WTC11 (cell line): ENCODE results near the gene KRT9. TPM values are rescaled to one million over a fixed set of nuclear protein-coding genes. Genes with fewer than 3 reads are reported as not detected.

ENCODE experiments used
- ATAC-seq: fragments of 200-7000 bp; cut with Tn5 transposase; 2 replicates; pipeline ENCODE4 v1.10.0; 2021; ENCODE audit warnings: mild to moderate bottlenecking, moderate library complexity
- CTCF ChIA-PET: fragments of 300-600 bp; sonication (Branson Sonifier 250); formaldehyde crosslinking; loops from one replicate; lab custom pipeline; 2021; ENCODE audit warnings: antibody characterized with exemption; lab: Charles Lee
- POLR2A ChIA-PET: fragments of 350-600 bp; sonication (Branson Sonifier 250); formaldehyde crosslinking; loops from one replicate; lab custom pipeline; 2021; ENCODE audit warnings: antibody characterized with exemption; lab: Charles Lee
- DNase-seq: peaks from one replicate; pipeline ENCODE4 v3.0.0; 2021; ENCODE audit warnings: low spot score
- H3K27ac Mint-ChIP-seq: 2 replicates; pipeline ENCODE4 v1.8.0; 2021; ENCODE audit warnings: mixed read lengths
- H3K27me3 Mint-ChIP-seq: 2 replicates; pipeline ENCODE4 v1.8.0; 2021; ENCODE audit warnings: low read depth, mild to moderate bottlenecking, moderate library complexity, mixed read lengths
- H3K36me3 Mint-ChIP-seq: 2 replicates; pipeline ENCODE4 v1.8.0; 2021; ENCODE audit warnings: mixed read lengths
- H3K4me1 Mint-ChIP-seq: 2 replicates; pipeline ENCODE4 v1.8.0; 2022; ENCODE audit warnings: mixed read lengths
- H3K4me3 Mint-ChIP-seq: 2 replicates; pipeline ENCODE4 v1.8.0; 2021; ENCODE audit warnings: mild to moderate bottlenecking, moderate library complexity, mixed read lengths
- H3K9me3 Mint-ChIP-seq: 2 replicates; pipeline ENCODE4 v1.8.0; 2021; ENCODE audit warnings: mixed read lengths
- ATF1 ChIP-seq: sonication (generic); formaldehyde crosslinking; IDR thresholded peaks from 2 replicates; pipeline ENCODE4 v1.8.1; 2023; ENCODE audit warnings: mild to moderate bottlenecking, moderate library complexity, missing genetic modification reagents
- CREB1 ChIP-seq: sonication (generic); formaldehyde crosslinking; IDR thresholded peaks from 2 replicates; pipeline ENCODE4 v1.8.0; 2023; ENCODE audit warnings: mild to moderate bottlenecking, missing genetic modification reagents
- ETV6 ChIP-seq: sonication (generic); formaldehyde crosslinking; IDR thresholded peaks from 2 replicates; pipeline ENCODE4 v1.8.1; 2022; ENCODE audit warnings: mild to moderate bottlenecking, missing genetic modification reagents
- FOXJ3 ChIP-seq: sonication (generic); formaldehyde crosslinking; IDR thresholded peaks from 2 replicates; pipeline ENCODE4 v1.9.0; 2021; ENCODE audit warnings: missing genetic modification reagents, mild to moderate bottlenecking, borderline replicate concordance
- GABPB1 ChIP-seq: sonication (generic); formaldehyde crosslinking; IDR thresholded peaks from 2 replicates; pipeline ENCODE4 v1.8.1; 2023; ENCODE audit warnings: mild to moderate bottlenecking, missing genetic modification reagents
- GTF2I ChIP-seq: fragments of 250-450 bp; sonication (Bioruptor Pico); conservative IDR thresholded peaks from 2 replicates; pipeline ENCODE4 v1.4.0; 2021; ENCODE audit warnings: mild to moderate bottlenecking
- JUN ChIP-seq: sonication (generic); formaldehyde crosslinking; IDR thresholded peaks from 2 replicates; pipeline ENCODE4 v1.8.0; 2023; ENCODE audit warnings: mild to moderate bottlenecking, missing genetic modification reagents
- KAT7 ChIP-seq: sonication (generic); formaldehyde crosslinking; IDR thresholded peaks from 2 replicates; pipeline ENCODE4 v1.8.1; 2023; ENCODE audit warnings: missing genetic modification reagents, mild to moderate bottlenecking, borderline replicate concordance
- NR2C2 ChIP-seq: sonication (generic); formaldehyde crosslinking; IDR thresholded peaks from 2 replicates; pipeline ENCODE4 v1.8.0; 2022; ENCODE audit warnings: mild to moderate bottlenecking, missing genetic modification reagents
- RELA ChIP-seq: sonication (generic); formaldehyde crosslinking; IDR thresholded peaks from 2 replicates; pipeline ENCODE4 v1.8.1; 2022; ENCODE audit warnings: missing genetic modification reagents, mild to moderate bottlenecking, borderline replicate concordance
- ZNF671 ChIP-seq: fragments of 250-450 bp; sonication (Bioruptor Pico); IDR thresholded peaks from 2 replicates; pipeline ENCODE4 v1.8.0; 2021; ENCODE audit warnings: mild to moderate bottlenecking
- total RNA-seq: library from RNA; stranded (reverse); gene quantifications from 3 replicates; pipeline ENCODE4 v1.2.3, GENCODE V29; 2021
- TF ChIP-seq, protein P1 (sequence below): sonication (generic); formaldehyde crosslinking; IDR thresholded peaks from 2 replicates; pipeline ENCODE4 v1.8.0; 2022; ENCODE audit warnings: mild to moderate bottlenecking, missing genetic modification reagents
- TF ChIP-seq, protein P2 (sequence below): fragments of 250-450 bp; sonication (Bioruptor Pico); IDR thresholded peaks from 2 replicates; pipeline ENCODE4 v2.1.2; 2022; ENCODE audit warnings: mild to moderate bottlenecking, moderate library complexity
- TF ChIP-seq, protein P3 (sequence below): sonication (generic); formaldehyde crosslinking; IDR thresholded peaks from 2 replicates; pipeline ENCODE4 v1.8.0; 2022; ENCODE audit warnings: mild to moderate bottlenecking, missing genetic modification reagents
- TF ChIP-seq, protein P4 (sequence below): fragments of 250-450 bp; sonication (Bioruptor Pico); IDR thresholded peaks from 2 replicates; pipeline ENCODE4 v1.9.0; 2021; ENCODE audit warnings: mild to moderate bottlenecking
- TF ChIP-seq, protein P5 (sequence below): sonication (generic); formaldehyde crosslinking; IDR thresholded peaks from 2 replicates; pipeline ENCODE4 v1.8.0; 2022; ENCODE audit warnings: mild to moderate bottlenecking, missing genetic modification reagents
- TF ChIP-seq, protein P6 (sequence below): fragments of 250-450 bp; sonication (Bioruptor Pico); IDR thresholded peaks from 2 replicates; pipeline ENCODE4 v1.9.0; 2021; ENCODE audit warnings: mild to moderate bottlenecking
- TF ChIP-seq, protein P7 (sequence below): sonication (generic); formaldehyde crosslinking; IDR thresholded peaks from 2 replicates; pipeline ENCODE4 v1.8.1; 2022; ENCODE audit warnings: low read depth, mild to moderate bottlenecking, moderate library complexity, missing genetic modification reagents, borderline replicate concordance
- TF ChIP-seq, protein P8 (sequence below): sonication (generic); formaldehyde crosslinking; IDR thresholded peaks from 2 replicates; pipeline ENCODE4 v1.8.0; 2023; ENCODE audit warnings: mild to moderate bottlenecking, missing genetic modification reagents

KRT9 gene
- total RNA-seq, 1 experiment from 2014 or later = not detected

DNA sequence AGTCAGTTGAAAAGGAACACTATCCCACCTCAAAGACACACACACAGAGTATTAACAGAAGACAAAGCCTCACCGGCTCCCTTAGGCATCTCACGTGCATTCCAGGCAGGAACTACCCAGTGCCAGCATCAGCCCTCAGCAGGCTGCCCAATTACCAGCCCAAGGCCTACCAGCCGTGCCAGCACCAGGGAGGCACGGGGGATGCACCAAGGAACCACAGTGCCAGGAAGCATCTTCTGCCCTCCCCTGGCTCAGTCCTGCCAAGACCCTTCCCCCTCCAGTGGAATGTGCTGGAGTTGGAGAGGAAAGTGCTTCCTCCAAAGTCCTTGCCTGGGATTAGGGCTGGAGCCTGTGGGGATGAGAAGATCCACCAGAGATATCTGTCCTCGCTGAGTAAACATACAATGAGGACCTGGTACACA, 32.8 kb downstream of the KRT9 start:
- TF ChIP-seq GABPB1 (CRISPR knock-in tag) (no peak), ETV6 (CRISPR knock-in tag) (no peak), GTF2I (CRISPR knock-in tag) (no peak), RELA (CRISPR knock-in tag) (no peak), KAT7 (CRISPR knock-in tag) (no peak), ATF1 (CRISPR knock-in tag) (no peak)
- TF ChIP-seq, protein P1, sequence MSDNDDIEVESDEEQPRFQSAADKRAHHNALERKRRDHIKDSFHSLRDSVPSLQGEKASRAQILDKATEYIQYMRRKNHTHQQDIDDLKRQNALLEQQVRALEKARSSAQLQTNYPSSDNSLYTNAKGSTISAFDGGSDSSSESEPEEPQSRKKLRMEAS = no peak
- TF ChIP-seq, protein P2, sequence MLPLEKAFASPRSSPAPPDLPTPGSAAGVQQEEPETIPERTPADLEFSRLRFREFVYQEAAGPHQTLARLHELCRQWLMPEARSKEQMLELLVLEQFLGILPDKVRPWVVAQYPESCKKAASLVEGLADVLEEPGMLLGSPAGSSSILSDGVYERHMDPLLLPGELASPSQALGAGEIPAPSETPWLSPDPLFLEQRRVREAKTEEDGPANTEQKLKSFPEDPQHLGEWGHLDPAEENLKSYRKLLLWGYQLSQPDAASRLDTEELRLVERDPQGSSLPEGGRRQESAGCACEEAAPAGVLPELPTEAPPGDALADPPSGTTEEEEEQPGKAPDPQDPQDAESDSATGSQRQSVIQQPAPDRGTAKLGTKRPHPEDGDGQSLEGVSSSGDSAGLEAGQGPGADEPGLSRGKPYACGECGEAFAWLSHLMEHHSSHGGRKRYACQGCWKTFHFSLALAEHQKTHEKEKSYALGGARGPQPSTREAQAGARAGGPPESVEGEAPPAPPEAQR (CRISPR knock-in tag) = no peak
- TF ChIP-seq, protein P3, sequence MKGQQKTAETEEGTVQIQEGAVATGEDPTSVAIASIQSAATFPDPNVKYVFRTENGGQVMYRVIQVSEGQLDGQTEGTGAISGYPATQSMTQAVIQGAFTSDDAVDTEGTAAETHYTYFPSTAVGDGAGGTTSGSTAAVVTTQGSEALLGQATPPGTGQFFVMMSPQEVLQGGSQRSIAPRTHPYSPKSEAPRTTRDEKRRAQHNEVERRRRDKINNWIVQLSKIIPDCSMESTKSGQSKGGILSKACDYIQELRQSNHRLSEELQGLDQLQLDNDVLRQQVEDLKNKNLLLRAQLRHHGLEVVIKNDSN = no peak
- TF ChIP-seq, protein P4, sequence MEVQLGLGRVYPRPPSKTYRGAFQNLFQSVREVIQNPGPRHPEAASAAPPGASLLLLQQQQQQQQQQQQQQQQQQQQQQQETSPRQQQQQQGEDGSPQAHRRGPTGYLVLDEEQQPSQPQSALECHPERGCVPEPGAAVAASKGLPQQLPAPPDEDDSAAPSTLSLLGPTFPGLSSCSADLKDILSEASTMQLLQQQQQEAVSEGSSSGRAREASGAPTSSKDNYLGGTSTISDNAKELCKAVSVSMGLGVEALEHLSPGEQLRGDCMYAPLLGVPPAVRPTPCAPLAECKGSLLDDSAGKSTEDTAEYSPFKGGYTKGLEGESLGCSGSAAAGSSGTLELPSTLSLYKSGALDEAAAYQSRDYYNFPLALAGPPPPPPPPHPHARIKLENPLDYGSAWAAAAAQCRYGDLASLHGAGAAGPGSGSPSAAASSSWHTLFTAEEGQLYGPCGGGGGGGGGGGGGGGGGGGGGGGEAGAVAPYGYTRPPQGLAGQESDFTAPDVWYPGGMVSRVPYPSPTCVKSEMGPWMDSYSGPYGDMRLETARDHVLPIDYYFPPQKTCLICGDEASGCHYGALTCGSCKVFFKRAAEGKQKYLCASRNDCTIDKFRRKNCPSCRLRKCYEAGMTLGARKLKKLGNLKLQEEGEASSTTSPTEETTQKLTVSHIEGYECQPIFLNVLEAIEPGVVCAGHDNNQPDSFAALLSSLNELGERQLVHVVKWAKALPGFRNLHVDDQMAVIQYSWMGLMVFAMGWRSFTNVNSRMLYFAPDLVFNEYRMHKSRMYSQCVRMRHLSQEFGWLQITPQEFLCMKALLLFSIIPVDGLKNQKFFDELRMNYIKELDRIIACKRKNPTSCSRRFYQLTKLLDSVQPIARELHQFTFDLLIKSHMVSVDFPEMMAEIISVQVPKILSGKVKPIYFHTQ (CRISPR knock-in tag) = no peak
- TF ChIP-seq, protein P5, sequence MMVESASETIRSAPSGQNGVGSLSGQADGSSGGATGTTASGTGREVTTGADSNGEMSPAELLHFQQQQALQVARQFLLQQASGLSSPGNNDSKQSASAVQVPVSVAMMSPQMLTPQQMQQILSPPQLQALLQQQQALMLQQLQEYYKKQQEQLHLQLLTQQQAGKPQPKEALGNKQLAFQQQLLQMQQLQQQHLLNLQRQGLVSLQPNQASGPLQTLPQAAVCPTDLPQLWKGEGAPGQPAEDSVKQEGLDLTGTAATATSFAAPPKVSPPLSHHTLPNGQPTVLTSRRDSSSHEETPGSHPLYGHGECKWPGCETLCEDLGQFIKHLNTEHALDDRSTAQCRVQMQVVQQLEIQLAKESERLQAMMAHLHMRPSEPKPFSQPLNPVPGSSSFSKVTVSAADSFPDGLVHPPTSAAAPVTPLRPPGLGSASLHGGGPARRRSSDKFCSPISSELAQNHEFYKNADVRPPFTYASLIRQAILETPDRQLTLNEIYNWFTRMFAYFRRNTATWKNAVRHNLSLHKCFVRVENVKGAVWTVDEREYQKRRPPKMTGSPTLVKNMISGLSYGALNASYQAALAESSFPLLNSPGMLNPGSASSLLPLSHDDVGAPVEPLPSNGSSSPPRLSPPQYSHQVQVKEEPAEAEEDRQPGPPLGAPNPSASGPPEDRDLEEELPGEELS (CRISPR knock-in tag) = no peak
- ATAC-seq = peak; percentile 43
- H3K36me3 Mint-ChIP-seq = no peaks in the 10 kb centered on the region
- ChIA-PET CTCF (interaction anchor here (0.5 to 7.4 kb wide), 6 partner anchors 10 to 124 kb away, joined by 3 to 122 read pairs (median 4); partner anchors contain the start of gene KRT19), POLR2A (interaction anchor here (0.5 to 1.1 kb wide), 5 partner anchors 9 to 912 kb away, joined by 3 to 7 read pairs (median 4); partner anchors contain the start of gene KRT19)
- no peaks in the 10 kb centered on the region for H3K9me3 Mint-ChIP-seq
- H3K4me3 Mint-ChIP-seq = no peak overlapping the region; the same call in 1 of the 2 replicates
- no peaks in the 10 kb centered on the region for H3K27me3 Mint-ChIP-seq
- no peak for DNase-seq
- peaks cover 48% of the 10 kb centered on the region for H3K4me1 Mint-ChIP-seq
- H3K27ac Mint-ChIP-seq = no peak overlapping the region

DNA sequence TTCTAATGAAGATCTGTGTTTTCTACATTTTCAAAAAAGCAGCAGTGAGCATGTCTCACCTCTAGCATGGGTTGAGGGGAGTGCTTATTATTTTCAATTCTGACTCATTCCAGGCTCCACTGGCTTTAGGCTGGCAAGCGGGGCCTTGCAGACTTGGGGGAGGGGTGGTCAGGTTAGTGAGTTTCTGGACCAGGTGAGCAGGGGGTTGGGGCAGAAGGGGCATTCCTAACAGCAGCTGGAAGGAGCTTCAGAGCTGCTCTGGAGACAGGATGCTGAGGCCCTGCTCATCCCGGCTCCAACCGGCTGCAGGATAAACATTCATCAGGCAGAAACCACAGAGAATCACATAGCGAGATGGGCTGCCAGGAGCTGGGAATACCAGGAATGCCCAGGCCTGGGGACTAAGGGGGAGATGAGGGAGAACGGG, 33.3 kb downstream of the KRT9 start:
- H3K36me3 Mint-ChIP-seq = no peaks in the 10 kb centered on the region
- H3K4me1 Mint-ChIP-seq = peaks cover 48% of the 10 kb centered on the region
- peak; percentile 38 for ATAC-seq
- ChIA-PET CTCF (interaction anchor here (0.5 to 7.4 kb wide), 6 partner anchors 10 to 124 kb away, joined by 3 to 122 read pairs (median 4); partner anchors contain the start of gene KRT19), POLR2A (interaction anchor here (0.5 to 1.1 kb wide), 5 partner anchors 10 to 912 kb away, joined by 3 to 7 read pairs (median 4); partner anchors contain the start of gene KRT19)
- no peak overlapping the region for H3K27ac Mint-ChIP-seq
- no peak for DNase-seq
- H3K9me3 Mint-ChIP-seq = no peaks in the 10 kb centered on the region
- no peak overlapping the region; the same call in 1 of the 2 replicates for H3K4me3 Mint-ChIP-seq
- no peaks in the 10 kb centered on the region for H3K27me3 Mint-ChIP-seq
- TF ChIP-seq, protein P6, sequence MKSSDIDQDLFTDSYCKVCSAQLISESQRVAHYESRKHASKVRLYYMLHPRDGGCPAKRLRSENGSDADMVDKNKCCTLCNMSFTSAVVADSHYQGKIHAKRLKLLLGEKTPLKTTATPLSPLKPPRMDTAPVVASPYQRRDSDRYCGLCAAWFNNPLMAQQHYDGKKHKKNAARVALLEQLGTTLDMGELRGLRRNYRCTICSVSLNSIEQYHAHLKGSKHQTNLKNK = no peak
- no peak for TF ChIP-seq NR2C2 (CRISPR knock-in tag)
- TF ChIP-seq, protein P3 = no peak
- TF ChIP-seq, protein P7, sequence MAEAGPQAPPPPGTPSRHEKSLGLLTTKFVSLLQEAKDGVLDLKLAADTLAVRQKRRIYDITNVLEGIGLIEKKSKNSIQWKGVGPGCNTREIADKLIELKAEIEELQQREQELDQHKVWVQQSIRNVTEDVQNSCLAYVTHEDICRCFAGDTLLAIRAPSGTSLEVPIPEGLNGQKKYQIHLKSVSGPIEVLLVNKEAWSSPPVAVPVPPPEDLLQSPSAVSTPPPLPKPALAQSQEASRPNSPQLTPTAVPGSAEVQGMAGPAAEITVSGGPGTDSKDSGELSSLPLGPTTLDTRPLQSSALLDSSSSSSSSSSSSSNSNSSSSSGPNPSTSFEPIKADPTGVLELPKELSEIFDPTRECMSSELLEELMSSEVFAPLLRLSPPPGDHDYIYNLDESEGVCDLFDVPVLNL = no peak
- TF ChIP-seq FOXJ3 (CRISPR knock-in tag) = no peak
- TF ChIP-seq ZNF671 (CRISPR knock-in tag) = no peak
- no peak for TF ChIP-seq JUN
- TF ChIP-seq CREB1 (CRISPR knock-in tag) = no peak
- TF ChIP-seq, protein P8, sequence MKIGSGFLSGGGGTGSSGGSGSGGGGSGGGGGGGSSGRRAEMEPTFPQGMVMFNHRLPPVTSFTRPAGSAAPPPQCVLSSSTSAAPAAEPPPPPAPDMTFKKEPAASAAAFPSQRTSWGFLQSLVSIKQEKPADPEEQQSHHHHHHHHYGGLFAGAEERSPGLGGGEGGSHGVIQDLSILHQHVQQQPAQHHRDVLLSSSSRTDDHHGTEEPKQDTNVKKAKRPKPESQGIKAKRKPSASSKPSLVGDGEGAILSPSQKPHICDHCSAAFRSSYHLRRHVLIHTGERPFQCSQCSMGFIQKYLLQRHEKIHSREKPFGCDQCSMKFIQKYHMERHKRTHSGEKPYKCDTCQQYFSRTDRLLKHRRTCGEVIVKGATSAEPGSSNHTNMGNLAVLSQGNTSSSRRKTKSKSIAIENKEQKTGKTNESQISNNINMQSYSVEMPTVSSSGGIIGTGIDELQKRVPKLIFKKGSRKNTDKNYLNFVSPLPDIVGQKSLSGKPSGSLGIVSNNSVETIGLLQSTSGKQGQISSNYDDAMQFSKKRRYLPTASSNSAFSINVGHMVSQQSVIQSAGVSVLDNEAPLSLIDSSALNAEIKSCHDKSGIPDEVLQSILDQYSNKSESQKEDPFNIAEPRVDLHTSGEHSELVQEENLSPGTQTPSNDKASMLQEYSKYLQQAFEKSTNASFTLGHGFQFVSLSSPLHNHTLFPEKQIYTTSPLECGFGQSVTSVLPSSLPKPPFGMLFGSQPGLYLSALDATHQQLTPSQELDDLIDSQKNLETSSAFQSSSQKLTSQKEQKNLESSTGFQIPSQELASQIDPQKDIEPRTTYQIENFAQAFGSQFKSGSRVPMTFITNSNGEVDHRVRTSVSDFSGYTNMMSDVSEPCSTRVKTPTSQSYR = no peak
- TF ChIP-seq, protein P1 = no peak
